Stimulated activated naive CD8-positive, alpha-beta T cell treated with anti-CD3 and anti-CD28 coated beads, Interleukin-15, Interleukin-2, amounts not matched to agents 100 U/mL and 50 U/mL, for 24 hours (primary cell): ENCODE measurements around the gene GABARAPL1.

ENCODE experiments used
- ATAC-seq: fragments of 150-1000 bp; cut with Tn5 transposase; one replicate; pipeline ENCODE4 v1.10.0; 2021
- DNase-seq: peaks from one replicate; pipeline ENCODE4 v3.0.0; 2021

Gene GABARAPL1

DNA sequence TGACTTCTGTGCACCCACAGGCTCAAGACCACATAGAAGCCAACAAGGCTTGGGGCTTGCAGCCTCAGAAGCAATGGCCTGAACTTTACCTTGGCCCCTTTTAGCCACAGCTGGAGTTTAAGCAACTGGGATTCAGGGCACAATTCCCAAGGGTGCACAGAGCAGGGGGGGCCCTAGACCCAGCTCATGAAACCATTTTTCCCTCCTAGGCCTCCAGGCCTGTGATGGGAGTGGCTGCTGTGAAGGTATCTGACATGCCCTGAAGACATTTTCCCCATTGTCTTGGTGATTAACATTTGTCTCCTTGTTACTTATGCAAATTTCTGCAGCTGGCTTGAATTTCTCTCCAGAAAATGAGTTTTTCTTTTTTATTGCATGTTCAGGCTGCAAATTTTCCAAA lies 21.9 kb downstream of the GABARAPL1 start:
- DNase-seq (no peak), ATAC-seq (no peak)

DNA sequence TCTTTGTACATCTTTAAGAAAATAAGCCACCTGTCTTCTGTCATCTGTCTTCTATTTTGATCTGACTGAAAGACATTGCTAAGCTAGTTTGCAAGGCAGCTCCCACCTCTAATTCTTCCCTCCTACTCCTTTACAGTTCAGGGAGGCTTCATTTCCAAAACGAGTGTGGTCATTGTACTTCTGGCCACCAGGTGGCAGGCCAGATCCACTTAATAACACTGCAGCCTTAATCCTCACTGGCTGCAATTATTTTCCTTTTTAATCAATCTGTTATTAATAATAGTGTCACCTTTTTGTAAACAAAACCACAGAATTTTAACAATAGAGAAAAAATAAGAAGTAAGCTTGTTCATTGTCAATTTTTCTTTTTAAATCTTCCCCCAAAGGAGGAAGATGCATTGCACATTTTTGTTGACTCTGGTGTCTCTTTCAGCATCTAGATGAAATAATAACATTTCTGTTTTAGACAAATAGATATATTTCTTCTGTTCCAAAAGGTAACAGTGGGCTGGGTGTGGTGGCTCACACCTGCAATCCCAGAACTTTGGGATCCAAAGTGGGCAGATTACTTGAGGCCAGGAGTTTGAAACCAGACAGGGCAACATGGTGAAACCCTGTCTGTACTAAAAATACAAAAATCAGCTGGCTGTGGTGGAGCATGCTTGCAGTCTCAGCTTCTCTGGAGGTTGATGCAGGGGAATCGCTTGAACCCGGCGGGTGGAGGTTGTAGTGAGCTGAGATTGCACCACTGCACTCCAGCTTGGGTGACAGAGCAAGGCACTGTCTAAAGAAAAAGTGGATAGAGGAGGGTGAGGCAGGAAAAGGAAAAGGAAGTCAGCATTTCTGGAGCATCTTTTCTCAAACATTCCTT lies 23.3 kb downstream of the GABARAPL1 start:
- no peak for ATAC-seq
- DNase-seq, result peak; percentile 49

DNA sequence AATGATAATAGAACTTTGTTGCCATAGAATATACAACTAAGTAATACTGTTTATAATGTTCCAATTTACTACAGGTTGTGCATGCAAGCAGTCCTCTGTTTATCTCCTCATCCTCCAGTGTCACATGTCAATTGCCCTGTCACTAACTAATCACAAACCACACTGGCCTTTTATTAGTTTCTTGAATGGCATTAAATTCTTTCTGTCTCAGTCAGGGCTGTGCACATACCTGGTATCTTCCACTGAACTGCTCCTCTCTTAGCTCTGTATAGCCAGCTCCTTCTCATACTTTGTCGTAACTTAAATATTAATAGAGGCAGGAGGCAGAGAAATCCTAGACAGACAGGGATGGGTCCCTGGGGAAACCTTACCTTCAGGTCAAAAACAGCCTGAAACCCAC lies 24.0 kb downstream of the GABARAPL1 start:
- ATAC-seq, result peak; percentile 23
- no peak for DNase-seq

DNA sequence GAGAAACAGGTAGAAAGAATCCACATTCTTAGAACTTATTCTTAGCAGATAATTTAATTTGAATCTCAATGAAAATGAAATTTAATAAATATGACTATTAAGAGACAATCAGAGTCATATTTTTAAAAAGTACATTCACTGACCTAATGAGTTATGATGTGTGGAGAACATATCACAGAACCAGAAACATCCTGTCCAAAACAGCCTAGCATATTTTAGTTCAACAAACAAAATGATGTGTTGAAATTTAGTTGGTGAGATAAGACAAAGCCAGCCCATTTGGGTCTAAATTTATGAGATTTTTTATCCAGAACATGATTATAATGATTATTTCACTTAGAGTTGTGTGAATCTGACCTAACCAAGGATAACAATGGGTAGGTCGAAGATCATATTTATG lies 25.8 kb downstream of the GABARAPL1 start:
- DNase-seq (no peak), ATAC-seq (no peak)

DNA sequence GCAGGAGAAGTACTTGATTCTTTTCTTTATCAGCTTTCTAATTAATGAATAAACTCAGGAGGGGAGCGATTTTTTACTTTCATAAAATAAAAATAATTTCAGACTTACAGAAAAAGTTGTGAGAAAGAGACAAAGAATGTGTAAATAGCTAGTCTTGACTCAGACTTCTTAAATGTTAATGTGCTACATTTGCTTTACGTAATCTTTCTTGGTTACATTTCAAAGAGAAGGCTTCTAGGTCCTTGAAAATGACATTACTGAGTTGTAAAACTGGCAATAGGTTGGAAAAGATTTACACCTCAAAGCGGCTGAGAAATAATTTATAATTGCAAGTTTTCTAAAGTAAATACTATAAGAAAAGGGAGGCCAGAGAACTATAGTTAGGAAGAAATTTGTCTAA lies 28.6 kb downstream of the GABARAPL1 start:
- DNase-seq (no peak), ATAC-seq (no peak)

DNA sequence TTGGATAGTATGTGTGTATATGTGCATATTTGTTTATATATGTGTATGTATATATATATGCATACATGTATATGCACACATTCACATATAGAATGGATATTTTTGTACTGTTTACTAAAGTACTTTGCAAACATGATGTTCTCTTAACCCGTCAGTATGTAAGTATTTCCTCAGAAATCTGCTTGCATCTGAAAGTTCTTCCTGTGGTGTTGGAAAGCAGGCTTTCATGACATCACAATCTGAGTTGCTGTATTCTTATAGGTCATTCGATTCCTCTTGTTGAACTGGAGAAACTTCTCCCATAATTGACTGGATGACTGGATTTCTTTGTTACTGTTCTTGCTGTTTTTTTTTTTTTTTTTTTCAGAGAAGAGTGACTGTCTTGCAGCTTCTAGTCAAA lies 29.1 kb downstream of the GABARAPL1 start:
- DNase-seq, result no peak
- ATAC-seq, result no peak

DNA sequence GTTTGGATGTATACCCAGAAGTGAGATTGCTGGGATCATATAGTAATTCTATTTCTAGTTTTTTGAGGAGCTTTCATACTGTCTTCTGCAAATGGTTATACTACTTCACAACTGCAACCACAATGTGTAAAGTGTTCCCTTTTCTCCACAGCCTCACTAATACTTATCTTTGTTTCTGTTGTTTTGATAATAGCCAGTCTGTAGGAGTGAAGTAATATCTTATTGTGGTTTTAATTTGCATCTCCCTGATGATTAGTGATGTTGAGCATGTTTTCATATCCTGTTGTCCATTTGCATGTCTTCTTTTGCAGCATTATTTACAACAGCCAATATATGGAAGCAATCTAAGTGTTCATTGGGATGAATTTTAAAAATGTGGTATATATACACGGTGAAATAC lies 29.9 kb downstream of the GABARAPL1 start:
- DNase-seq (no peak), ATAC-seq (no peak)

DNA sequence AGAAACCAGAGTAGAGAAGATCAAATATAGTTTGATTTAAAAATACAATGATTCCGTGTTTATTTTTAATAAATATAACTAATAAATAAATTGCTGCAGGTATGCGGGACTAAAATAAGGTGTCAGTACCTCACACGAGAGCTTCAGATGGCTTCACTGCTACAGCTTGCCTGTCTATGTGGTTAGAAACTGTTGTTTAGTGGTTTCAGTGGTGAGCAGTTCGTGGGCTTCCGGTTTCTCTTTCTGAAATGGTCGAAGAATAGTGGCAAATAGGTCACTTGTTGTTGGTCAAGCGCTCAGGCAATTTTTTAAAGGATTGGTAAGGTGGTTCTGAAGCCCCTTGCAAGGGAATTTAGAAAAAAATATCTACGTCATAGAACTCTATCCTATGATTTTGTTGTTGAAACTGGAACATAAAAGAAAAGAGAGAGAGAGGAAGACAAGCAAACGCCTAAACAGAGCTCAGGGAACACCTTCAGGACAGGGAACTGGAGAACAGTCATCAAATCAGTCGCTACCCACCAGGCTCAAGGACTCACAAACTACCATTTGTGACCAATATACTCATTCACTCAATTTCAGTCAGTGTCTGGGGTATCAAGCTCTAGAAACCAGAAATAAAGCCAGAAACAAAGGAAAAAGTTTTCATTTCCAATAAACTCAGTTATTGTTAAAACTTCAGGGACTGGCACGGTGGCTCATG lies 31.3 kb downstream of the GABARAPL1 start:
- ATAC-seq (peak; percentile 56), DNase-seq (no peak)

DNA sequence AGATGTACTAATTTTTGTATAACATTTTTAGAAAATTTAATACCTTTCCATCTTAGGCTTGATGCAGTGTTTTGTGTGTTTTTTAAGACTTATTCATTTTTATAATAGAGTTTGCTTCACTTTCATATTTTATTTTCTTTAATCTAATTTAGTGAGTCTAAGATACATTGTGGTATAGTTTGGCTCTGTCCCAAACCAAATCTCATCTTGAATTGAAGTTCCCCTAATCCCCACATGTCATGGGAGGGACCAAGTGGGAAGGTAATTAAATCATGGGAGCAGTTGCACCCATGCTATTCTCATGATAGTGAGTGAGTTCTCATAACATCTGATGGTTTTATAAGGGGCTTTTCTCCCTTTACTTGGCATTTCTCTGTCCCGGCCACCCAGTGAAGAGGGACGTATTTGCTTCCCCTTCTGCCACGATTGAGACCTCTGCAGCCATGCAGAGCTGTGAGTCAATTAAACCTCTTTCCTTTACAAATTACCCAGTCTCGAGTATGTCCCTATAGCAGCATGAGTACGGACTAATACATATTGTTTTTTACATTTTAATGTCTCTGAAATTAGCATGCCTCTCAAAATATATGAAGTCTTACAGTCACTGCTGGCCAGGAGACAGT lies 34.9 kb downstream of the GABARAPL1 start:
- no peak for DNase-seq
- peak; percentile 48 for ATAC-seq

DNA sequence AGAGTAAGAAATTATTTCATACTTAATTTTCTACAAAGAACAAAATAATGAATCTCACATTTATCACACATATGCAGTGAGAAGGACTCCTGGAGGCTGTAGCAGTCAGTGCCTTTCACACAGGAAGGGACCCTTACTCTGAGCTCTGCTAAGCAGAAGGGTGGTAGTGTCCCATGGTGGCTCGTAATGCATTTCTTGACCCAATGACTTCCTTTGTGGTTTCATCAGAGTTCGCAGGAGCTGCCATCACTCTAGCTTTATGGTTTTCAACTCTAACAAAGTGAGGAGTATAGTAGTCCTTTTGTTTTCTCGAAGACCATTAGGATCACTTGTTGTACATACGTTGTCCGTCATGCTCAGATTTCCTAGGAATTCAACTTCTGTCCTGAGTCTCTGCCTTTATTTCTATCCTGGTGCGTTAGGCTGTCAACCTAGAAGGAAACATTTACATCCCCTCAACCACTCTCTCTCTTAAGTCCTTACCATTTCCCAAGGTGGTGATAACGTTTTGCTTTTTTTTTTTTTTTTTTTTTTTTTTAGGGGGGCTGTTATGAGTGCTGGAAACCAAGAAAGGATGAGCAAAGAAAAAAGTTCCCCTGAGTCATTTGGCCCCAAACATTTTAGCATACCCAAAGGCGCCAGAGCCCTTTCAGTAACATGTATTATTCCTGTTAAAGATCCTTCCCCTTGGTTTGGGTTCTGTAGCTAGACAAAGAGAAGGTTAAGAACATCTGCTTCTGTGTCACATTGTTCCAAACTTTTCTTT lies 37.2 kb downstream of the GABARAPL1 start:
- ATAC-seq (peak; percentile 73), DNase-seq (no peak)

DNA sequence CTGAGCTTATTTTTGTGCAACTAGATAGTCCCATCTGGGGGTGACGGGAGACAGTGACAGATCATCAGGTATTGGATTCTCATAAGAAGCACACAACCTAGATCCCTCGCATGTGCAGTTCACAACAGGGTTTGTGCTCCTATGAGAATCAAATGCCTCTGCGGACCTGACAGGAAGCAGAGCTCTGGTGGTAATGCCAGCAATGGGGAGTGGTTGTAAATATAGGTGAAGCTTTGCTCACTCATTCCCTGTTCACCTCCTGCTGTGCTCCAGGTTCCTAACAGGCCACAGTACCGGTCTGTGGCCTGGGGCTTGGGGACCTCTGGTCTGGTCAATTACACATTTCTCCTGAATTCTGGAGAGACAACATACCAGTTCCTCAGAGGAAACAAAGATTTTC lies 39.0 kb downstream of the GABARAPL1 start:
- ATAC-seq, result no peak

DNA sequence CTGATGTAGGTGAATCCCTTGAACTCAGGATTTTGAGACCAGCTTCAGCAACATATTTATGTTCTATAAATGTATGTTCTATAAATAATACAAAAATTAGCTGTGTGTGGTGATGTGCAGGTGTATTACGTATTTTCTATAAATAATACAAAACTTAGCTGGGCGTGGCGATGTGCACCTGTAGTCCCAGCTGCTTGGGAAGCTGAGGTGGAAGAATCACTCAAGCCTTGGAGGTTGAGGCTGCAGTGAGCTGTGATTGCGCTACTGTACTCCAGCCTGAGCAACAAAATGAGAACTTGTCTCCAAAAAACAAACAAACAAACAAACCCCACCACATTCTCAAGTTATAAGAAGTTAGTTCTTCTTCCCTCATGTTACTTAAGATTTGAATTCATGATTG lies 39.5 kb downstream of the GABARAPL1 start:
- ATAC-seq (no peak), DNase-seq (no peak)

More for the DNA sequence above, 39.0 kb downstream of the GABARAPL1 start:
- no peak for DNase-seq

DNA sequence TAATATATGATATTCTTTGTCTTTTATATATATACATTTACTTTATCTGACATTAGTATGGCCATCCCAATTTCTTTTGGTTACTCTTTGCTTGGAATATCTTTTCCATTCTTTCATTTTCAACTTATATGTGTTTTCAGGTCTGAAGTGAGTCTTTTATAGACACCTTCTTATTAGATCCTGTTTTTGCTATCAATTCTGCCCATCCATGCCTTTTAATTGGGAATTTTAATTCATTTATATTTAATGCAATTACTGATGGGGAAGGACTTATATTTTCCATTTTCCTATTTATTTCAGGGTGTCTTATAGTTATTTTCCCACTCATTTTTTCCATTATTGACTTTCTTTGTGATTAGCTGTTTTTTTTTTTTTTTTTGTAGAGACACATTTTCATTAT lies 43.4 kb downstream of the GABARAPL1 start:
- no peak for DNase-seq
- no peak for ATAC-seq

DNA sequence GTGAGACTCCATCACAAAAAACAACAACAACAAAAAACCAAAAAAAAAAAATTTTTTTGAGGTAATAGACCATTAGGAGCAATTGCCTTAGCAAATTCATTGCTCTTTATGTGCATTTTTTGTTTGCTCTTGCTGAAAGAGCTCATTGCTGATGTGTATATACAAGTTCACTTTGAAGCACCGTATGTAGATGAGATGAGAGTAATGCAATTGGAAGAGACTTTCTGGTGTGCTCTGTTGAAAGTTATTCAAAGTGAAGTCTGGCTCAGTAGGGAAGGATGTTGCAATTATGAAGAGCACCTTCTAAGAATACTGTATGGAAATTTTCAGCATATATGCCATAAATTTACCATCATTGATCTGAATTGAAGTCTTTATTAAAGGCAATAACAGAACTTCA lies 48.2 kb downstream of the GABARAPL1 start:
- DNase-seq (no peak), ATAC-seq (no peak)

DNA sequence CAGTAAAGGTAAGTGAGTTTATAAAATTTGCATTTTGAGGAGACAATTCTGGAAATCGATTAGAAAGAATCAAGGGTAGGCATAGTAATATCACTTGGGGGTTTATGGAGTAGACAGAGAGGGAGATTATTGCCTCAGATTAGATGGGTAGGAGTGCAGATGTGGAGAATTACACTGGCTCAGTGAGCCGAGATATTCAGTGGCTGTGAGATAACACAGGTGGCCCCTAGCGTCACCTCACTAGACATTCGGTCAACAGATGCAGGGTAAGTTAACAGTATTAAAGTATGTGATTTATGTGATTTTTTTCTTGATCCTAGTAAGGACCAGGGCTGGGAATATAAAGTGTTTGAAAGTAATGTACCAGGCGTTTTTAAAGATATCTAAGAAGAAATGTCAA lies 55.4 kb downstream of the GABARAPL1 start:
- ATAC-seq (no peak), DNase-seq (no peak)

DNA sequence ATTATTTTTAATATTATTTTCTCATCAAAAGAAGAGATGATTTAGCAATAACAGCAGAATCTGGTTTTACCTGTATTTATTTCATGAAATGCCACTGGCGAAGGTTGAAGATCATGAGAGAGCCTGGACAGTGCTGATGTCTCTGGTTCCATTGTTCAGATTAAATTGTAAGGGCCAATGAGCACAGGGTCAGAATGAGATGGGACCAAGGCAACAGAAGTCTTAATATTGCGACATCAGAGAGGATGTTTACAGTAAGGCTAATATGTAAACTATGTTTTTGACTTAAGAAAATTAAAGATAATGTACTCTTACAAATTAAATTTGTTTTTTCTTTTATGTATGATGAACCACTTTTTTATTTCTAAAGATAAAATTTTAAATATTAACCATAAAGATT lies 59.8 kb downstream of the GABARAPL1 start:
- DNase-seq (no peak), ATAC-seq (no peak)
